Measurements from ENCODE around the gene DMD.

Gene DMD

DNA sequence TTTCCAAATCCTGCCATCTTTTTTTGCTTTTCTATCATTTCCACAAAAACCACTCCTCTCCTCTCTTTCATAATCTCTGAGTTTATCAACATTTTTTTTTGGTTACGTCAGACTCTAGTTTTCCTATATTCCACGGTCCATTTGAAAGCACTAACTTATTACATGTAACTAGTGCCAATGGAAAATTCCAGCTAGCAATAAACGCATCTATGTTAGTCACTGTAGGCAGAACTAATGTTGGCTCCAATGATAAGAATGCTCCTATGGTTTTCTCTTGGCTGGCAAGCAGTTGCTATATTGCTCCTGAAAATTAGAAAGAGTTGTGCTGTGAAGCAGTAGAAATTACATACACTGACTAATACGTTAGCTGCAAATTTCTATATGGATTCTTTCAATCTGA lies 1504.9 kb downstream of the DMD start:
- no peak for DNase-seq (ENCODE audit: low read depth)

DNA sequence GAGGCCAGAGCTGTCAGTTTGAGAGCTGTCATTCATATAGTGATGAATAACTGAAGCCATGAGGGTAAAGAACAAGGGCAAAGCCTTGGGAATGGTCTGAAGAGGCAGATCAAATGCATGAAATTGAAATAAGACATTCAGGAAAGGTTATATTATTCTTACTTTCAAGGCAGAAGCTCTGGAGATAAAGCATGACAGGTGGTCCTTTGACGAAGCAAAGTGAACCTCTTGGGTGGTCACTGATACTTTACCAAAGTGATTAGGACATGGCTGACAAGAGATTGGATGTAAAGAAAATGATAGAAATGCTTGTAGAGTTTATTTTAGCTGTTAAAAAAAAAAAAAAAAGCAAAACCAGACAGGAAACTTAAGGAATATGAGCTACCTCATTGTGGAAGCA lies 1505.5 kb downstream of the DMD start:
- DNase-seq (ENCODE audit: low read depth) = no peak

DNA sequence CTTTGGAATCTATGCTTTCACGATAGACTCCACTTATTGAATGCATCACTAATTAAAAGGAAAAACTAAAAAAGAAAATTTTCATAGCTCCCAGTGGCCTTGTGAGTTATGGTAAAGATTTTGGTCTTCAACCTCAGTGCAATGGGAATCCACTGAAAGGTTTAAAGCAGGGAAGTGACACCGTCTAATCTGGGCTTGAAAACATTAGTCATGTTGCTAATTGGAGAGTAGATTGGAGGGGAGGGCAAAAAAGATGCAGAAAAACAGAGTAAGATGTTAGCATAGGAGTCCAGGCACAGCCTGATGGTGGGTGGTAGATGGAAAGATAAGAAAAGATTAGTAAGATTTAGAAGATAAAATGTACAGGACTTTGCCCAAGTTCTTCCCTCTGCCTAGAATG lies 1506.4 kb downstream of the DMD start:
- DNase-seq (ENCODE audit: low read depth) = no peak

DNA sequence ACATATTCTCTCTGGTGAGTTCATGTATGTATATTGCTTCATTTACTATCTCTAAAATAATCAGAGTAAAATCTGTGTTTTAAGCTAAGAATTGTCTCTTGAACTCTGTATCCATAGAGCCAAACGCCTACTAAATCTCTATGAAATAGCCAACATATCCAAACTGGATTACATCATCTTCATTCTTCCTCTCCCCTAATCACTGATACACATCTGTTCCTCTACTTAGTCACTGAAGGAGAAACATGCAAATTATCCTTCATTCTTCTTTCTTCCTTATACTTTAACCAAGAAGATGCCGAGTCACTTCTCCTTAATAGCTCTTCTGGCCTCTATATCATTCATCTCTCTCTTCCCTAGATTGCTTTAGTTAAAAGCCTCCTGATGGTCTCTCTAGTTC lies 1509.1 kb downstream of the DMD start:
- DNase-seq (ENCODE audit: low read depth) = no peak

DNA sequence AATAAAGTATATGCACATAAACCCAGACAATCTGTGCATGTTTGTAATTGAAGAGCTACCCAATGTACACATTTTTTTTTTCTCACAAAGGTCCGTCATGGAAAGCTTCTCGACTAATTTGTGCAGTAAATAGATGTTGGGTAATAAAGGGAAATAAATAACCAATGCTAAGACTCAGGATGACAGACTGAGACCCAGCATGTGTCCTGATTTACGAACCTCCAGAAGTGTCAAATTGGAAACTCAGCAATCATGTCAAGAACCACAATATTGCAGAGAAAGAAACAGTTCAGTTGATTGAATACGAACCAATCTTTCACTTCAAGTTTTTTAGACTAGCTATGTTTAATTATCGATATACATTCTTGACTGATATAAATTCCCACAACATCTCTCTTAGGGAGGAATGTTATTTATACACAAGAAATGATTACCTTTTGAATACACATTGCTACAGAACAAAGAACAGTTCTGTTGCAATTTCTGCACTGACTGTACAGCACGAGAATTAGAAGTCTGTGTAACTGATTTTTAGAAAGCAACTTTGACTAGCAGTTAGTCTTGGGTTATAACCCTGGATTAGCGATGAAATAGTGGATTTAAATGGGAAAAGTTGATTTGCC lies 1513.9 kb downstream of the DMD start:
- no peak for DNase-seq (ENCODE audit: low read depth)

DNA sequence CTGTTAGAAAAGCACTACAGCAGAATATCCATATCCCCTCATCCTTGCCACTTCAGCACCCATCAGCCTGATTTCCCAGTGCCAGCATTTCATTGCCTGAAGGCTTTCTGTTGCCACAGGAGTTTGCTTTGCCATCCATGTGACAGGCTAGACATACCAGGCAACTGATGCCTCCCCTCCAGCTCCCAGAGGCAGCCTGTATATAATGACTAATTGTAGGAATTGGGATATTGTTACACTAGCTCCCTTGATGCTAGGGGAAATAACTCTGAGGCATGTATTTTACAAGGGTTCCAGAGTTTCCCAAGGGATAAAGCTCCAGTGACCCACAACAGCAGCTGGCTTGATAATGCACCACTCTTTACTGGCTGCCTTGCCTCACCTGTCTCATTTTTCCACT lies 1531.5 kb downstream of the DMD start:
- DNase-seq (ENCODE audit: low read depth) = no peak

DNA sequence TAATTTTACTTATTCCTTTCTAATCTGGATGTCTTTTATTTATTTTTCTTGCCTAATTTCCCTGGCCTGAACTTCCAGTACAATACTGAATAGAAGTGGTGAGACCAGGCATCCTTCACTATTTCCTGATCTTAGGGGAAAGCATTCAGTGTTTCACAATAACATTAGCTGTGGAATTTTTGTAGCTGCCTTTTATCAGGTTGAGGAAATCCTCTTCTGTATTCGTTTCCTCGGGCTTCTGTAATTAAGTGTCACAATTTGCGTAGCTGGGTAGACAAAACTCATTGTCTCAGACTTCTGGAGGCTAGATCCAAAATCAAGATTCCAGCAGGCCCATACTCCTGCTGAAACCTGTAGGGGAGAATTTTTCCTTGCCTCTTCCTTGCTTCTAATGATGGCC lies 1541.1 kb downstream of the DMD start:
- DNase-seq (ENCODE audit: low read depth) = no peak

DNA sequence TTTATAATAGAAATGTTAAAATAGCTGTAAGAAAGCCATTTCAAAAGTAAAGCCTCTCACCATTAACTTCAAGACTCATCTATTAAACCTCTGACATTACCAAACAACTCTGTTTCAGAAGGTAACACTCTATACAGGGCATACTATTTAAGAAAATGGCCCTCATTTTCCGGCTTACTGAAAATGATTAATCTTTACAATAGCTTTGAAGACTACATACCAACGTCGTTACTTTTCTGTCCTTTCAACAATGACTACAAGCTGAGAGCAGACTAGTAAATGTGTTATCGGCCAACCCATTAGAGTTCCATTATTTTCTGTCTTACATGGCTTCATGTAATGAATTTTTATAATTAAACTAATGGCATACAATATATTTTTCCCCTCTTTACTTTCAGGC lies 1545.9 kb downstream of the DMD start:
- DNase-seq (ENCODE audit: low read depth) = no peak

DNA sequence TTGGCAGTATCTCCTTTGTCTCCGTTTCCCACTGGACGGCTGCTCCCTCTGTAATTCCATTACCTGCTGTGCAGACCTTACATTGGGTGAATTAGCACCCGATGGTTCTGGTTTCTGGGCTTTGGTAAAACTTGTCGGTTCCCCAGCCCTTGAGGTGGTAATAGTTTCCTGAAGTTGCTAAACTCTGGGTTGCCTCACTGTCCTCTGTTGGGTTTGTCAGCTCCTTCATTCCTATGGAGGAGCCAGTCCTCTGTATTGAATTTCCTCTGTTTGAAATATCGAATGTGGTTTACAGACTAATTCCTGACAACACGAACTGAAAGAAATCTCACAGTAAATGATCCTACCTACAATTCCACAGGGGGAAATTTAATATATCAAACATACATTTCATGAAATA lies 1548.2 kb downstream of the DMD start:
- no peak for DNase-seq (ENCODE audit: low read depth)

DNA sequence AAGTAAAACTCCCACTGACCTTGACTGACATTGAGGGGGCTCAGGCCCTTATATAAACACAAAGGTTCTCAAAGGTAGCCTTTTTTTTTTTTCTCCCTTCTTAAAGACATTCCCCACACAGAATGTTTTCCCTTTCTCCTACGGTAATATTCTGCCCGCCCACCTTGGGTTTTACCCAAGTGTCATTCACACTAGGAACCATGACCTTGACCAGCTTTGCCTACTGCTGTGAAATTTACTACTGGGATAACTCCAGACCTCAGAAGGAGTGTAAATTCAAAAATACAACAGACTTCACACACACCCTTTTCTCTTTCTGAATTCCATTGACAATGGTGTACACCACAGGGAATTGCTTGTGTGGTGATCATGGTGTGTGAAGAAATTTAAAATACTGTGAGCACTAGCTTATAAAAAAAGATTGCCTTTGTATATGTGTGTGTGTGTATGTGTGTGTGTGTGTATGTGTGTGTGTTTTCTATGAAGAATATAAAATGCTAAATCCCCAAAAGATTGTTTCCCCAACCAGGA lies 1550.0 kb downstream of the DMD start:
- no peak for DNase-seq (ENCODE audit: low read depth)

DNA sequence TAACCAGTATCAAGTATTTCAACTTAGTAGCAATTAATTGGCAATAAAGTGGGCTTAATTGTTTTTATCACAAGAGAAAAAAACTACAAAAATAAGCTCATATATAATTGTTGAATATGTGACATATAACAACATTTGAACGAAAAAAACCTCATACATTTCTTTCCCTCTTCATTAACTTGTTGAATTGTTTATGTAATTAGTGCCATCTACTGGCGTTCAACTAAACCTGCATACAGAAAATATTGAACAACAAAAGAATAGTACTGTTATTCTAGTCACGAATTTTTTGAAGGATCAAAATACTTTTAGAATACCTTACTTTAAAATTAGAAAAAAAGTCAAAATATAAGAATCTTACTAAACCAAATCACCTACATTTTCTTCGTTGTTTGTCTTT lies 1553.0 kb downstream of the DMD start:
- peak; percentile 9 for DNase-seq (ENCODE audit: low read depth)

DNA sequence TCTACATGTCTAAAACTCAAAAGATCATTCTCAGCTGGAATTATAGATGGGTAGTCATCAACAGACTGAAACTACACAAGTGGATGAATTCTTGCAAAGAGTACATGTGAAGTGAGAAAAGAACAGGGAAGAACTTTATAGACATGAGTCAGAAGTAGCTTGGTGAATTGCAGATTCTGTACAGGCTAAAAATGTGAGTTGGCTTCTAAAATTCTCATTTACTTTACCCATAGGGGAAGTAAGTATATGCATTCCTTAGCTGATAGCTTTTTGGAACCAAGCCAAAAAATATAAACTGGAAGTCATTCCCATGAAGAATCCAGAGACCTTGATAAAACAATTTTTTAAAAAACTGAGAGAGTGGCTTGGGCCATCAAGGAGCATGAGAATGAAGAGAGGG lies 1555.3 kb downstream of the DMD start:
- DNase-seq (ENCODE audit: low read depth) = no peak

DNA sequence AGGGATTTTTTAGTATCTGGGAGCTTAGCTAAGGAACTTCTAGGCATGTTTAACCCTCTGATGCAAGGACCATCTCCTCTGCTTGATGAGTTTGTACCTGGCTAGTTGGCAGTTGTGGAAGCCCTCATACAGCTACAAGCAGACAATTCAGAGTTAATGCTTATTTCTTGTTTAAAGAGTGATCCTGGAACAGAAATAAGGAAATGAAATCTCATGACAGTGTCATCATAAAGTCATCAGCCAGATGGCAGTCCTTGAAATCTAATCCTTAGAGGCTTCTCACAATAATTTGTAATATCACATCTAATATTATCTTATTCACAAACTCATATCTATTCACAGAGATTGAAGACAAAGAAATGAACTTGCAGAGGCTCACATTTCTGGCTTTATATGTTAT lies 1557.9 kb downstream of the DMD start:
- DNase-seq (ENCODE audit: low read depth) = no peak

DNA sequence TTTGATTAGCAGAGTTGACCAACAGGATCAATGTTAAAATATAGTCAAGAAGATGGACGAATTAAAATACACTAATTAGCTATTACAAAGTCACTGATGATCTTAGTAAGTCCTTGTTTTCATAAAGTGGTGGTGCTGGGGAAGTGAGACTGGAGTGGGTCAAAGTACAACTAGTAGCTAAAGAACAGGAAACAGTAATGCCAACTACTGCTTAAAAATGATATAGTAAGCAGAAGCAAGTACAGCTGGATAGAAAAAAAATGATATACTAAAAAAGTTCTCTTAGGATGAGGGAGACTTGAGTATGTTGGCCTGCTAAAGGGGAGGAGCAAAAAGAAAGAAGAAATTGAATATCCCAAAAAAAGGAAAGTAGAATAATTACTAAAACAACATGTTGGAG lies 1558.7 kb downstream of the DMD start:
- DNase-seq (ENCODE audit: low read depth) = no peak

DNA sequence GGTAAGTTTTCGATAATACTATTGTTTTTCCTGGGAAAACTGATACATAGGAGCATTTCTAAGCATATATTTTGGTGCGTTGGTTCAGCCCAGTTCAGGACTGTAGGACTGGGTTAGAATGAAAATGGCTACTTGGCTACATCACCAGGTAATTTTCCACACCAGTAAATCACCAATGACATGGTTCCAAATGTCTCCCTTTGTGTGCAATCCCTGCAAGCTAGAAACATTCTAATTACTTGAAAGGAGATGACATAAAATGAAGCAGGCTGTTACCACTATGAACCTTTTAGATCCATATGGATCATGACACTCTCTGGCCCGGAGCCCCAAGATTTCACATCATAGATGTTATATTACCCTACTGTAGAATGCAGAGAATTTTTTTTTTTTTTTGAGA lies 1562.1 kb downstream of the DMD start:
- no peak for DNase-seq (ENCODE audit: low read depth)

DNA sequence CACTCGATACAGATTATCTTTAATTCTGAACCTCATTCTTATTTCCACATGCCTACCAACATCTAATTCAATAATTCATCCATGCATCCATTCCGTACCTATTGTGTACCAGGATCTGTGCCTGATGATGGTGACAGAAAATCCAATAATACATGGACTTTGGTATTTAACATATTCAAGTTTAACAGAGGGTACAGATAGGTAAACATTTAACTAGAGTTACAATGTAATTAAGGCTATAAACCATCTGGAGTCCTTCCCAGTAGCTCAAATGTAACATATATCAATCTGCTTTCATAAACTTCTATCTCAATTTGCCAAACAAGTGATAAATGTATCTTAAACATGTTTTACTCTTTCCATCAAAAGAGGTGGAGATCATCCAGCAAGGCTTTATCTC lies 1578.0 kb downstream of the DMD start:
- DNase-seq (ENCODE audit: low read depth) = no peak

DNA sequence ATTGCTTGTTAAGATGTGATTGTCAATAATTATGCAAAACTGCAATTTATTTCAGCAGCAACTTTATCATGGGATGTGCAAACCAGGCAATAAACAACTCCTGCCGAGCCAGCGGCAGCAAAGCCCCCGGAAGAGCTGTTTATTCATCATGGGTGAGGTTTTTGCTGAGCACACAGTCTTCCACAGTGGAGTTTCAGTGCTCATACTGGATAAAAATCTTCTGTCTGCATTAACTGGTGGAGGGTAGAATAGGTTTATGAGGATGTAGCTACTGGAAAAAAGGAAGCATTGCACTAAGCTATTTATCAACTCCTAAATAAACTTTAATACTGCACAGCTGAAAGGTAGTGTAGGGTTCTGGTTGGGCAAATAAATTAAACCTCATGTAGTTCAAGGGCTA lies 1582.2 kb downstream of the DMD start:
- no peak for DNase-seq (ENCODE audit: low read depth)

DNA sequence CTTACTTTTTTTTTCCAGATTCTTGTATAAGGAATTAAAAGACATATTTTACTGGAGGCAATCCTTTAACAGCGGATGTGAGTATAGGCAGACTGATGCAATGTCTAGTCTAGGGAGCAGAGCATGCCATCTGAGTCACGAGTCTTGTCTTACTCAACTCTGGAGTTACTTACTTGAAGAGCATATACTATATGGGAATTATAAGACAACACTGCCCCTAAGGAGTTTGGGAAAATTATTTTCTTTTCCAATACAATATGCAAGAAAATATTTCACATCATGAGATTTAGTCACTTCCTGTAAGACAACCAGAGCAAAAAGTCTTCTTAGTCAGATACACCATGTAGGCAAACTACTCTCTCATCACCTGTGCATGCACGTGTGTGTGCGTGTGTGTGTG lies 1602.2 kb downstream of the DMD start:
- DNase-seq (ENCODE audit: low read depth) = peak; percentile 62

DNA sequence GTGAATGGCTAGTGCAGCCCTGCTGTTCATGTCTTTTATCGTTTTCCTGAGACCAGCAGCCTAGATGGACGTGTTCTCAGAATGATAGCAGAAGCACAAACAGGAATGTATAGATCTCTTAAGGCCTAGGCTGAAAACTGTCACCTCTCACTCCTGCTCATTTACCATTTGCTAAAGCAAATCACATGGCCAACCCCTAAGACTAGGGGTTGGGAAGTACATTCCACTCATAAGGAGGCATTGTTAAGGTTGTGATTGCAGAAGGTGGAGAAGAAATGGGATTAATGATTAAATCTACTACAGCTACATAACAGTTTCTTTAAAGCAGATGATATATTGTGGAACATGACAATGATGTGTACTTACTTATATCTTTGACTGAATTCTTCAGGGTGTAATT lies 1602.7 kb downstream of the DMD start:
- no peak for DNase-seq (ENCODE audit: low read depth)

DNA sequence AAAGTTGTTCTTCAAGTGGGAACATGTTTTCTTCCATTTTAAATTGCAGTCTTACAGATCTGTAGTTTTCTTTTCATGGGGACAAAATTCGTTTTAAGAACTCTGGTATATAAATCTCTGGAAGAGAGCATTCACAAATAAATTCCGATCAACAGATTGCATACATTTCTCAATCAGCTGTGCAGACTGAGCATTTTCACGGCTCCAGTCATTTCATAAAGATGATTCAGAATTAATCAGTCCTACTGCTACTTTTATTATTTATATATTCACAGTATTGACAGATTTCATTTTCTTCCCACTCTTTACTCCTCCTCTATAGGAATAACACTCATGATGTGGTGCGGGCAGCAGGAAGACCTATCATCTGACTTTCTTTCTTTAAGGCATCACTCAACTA lies 1604.6 kb downstream of the DMD start:
- DNase-seq (ENCODE audit: low read depth) = no peak

DNA sequence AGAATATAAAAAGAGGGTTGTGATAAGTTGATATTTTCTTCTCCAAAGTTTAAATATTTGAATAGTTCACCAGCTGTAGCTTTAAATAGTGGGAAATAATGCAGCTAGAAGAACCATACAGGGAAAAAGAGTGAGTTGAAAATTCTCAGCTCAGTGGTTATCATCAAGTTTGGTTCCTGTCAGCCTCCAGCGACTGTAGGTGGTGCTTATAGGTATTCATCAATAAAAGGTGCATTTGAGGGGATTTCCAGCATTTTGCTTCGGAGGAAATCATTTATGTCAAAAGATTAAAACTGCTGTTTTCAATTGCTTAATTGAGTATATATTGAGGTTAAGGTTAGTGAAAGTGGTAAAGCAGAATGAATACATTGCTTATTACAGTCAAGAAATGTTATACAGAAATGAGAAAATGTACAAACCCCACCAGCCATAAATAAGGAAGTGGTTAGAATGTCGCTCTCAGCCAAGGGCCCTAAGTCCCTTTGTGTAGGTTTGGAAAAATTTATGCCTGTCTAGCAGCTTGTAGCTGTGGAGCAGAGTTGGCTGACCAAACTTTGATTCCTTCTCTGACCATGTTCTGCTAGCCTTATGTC lies 1606.6 kb downstream of the DMD start:
- DNase-seq (ENCODE audit: low read depth) = no peak

DNA sequence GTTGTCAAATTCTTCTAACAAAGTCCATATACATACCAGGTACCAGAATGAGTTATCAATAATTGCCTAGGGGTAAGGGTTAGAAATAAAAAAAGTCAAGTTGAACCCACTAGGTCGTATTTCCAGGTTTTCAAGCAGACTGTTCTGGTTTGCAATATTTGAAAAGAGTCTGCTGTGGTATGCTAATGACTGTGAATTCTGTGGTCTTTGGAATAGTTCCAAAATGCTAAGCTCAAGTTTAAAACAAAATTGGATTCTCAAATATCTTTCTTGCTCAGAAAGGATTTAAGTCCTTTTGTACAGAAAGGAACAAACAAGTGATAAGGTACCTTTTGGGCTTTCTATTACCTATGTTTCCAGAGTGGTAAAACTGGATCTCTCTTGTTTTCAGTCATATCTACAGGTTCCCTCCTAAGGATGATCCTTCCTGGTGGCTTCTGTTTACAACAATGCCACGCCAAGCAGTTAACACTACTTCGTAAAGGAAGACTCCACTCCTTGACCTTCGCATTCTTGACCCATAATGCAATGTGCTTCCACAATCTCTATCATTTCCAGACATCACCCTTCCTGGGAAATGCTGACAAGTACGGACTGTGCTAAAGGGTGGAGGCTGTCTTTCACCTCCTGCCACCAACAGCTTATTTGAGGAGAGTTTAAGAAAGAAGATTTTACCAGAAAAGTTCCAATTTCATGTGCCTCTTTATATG lies 1607.8 kb downstream of the DMD start:
- DNase-seq (ENCODE audit: low read depth) = no peak

DNA sequence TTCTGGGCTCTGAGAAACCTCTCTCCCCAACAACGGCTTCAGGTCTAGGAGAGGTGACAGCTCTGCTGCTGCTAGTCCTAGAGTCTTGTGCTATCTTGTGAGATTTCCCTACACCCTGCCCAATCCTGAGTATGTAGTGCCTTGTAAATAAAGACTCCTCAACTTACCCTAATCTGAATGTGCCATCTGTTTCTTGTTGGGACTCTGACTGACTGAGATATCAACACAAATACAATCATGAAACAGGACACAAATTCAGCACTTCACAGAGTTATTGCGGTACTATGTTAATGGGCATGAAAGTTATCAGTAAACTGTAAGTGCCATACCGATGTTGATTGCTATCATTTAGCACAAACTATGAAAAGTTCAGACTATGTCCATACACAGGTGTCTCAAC lies 1610.5 kb downstream of the DMD start:
- no peak for DNase-seq (ENCODE audit: low read depth)

DNA sequence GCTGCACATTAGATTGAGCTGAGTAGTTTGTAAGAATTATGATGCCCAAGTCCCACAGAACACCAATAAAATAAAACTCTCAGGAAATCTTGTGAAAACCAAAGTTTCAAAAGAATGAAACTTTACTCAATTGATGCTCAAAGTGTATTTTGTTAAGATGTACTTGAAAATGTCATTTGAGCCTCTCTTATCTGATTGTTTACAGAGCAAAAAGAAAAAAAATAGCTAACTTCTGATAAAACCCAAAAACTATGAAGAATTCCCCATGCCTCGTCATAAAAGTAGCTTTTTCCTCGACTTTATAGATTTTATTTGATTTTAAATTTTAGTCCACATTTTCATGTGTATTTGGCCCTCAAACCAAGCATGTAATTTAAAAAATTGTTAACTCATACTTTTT lies 1618.0 kb downstream of the DMD start:
- DNase-seq (ENCODE audit: low read depth) = no peak
